ENCODE data around the gene JADE2.

GRCh38 chr5:134625559-134625958, 100.1 kb downstream of the JADE2 start:
- TF ChIP-seq, protein P1, sequence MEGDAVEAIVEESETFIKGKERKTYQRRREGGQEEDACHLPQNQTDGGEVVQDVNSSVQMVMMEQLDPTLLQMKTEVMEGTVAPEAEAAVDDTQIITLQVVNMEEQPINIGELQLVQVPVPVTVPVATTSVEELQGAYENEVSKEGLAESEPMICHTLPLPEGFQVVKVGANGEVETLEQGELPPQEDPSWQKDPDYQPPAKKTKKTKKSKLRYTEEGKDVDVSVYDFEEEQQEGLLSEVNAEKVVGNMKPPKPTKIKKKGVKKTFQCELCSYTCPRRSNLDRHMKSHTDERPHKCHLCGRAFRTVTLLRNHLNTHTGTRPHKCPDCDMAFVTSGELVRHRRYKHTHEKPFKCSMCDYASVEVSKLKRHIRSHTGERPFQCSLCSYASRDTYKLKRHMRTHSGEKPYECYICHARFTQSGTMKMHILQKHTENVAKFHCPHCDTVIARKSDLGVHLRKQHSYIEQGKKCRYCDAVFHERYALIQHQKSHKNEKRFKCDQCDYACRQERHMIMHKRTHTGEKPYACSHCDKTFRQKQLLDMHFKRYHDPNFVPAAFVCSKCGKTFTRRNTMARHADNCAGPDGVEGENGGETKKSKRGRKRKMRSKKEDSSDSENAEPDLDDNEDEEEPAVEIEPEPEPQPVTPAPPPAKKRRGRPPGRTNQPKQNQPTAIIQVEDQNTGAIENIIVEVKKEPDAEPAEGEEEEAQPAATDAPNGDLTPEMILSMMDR (IDR thresholded peaks at IDR 0.05; ENCODE audit: low read depth, low read length, poor library complexity, severe bottlenecking): no peak
- no peak for TF ChIP-seq EZH2phosphoT487 (IDR thresholded peaks at IDR 0.05; ENCODE audit: borderline replicate concordance, low read length)

Measured in DOHH2 (cell line).